Common myeloid progenitor, CD34-positive (primary cell): ENCODE results near the gene MOB3A.

ENCODE experiments used
- CTCF ChIA-PET: fragments of 350-600 bp; sonication (Branson Sonifier 250); formaldehyde crosslinking; loops from one replicate; lab custom pipeline; 2021; ENCODE audit warnings: antibody characterized with exemption; lab: Charles Lee
- POLR2A ChIA-PET: fragments of 350-600 bp; sonication (Branson Sonifier 250); formaldehyde crosslinking; loops from one replicate; lab custom pipeline; 2021; ENCODE audit warnings: antibody characterized with exemption; lab: Charles Lee
- DNase-seq, 3 donors: peaks; one replicate each; pipeline versions ENCODE4 v3.0.0 to v3.0.0-alpha.2; 2013
- H3K27ac ChIP-seq, 2 experiments: 1 replicate in 1 of 2; 2 replicates in 1 of 2; pipeline ENCODE4 v1.7.0; 2013; ENCODE audit warnings: inconsistent platforms in 2 of 2, low read length in 2 of 2, mild to moderate bottlenecking in 2 of 2, low read depth in 1 of 2, moderate library complexity in 1 of 2; ENCODE audit not compliant: severe bottlenecking in 2 of 2, insufficient read depth in 1 of 2, poor library complexity in 1 of 2
- H3K27me3 ChIP-seq, 5 experiments: replicated peaks in 2 of 5; 1 replicate in 3 of 5; 2 replicates in 2 of 5; pipeline versions ENCODE4 v1.6.1 to v1.7.0; 2013; ENCODE audit warnings: low read length in 4 of 5, mild to moderate bottlenecking in 2 of 5, moderate library complexity in 2 of 5, inconsistent platforms in 1 of 5; ENCODE audit not compliant: insufficient read depth in 5 of 5, control insufficient read depth in 4 of 5
- H3K36me3 ChIP-seq, 4 experiments: 1 replicate in 2 of 4; 2 replicates in 2 of 4; pipeline versions ENCODE4 v1.6.1 to v1.7.0; 2013; ENCODE audit warnings: low read length in 3 of 4, control low read depth in 1 of 4, mild to moderate bottlenecking in 1 of 4; ENCODE audit not compliant: control insufficient read depth in 4 of 4, insufficient read depth in 4 of 4
- H3K4me1 ChIP-seq, 4 experiments: 1 replicate in 3 of 4; 2 replicates in 1 of 4; pipeline versions ENCODE4 v1.6.1 to v1.7.1; 2013; ENCODE audit warnings: low read length in 3 of 4, mild to moderate bottlenecking in 3 of 4, control low read depth in 1 of 4, inconsistent platforms in 1 of 4, moderate library complexity in 1 of 4; ENCODE audit not compliant: control insufficient read depth in 4 of 4, insufficient read depth in 4 of 4; ENCODE audit errors: control extremely low read depth in 1 of 4
- H3K4me3 ChIP-seq, 7 experiments: 1 replicate in 4 of 7; 2 replicates in 3 of 7; pipeline versions ENCODE4 v1.5.1 to v1.7.0; 2013; ENCODE audit warnings: mild to moderate bottlenecking in 7 of 7, low read length in 6 of 7, moderate library complexity in 6 of 7, inconsistent platforms in 2 of 7, low read depth in 2 of 7, control low read depth in 1 of 7; ENCODE audit not compliant: insufficient read depth in 4 of 7, control insufficient read depth in 1 of 7; ENCODE audit errors: extremely low read depth in 1 of 7
- H3K9me3 ChIP-seq, 5 experiments: 1 replicate in 4 of 5; 2 replicates in 1 of 5; pipeline versions ENCODE4 v1.6.1 to v1.7.1; 2013; ENCODE audit warnings: low read length in 4 of 5, mild to moderate bottlenecking in 2 of 5, inconsistent platforms in 1 of 5, low read depth in 1 of 5, moderate library complexity in 1 of 5; ENCODE audit not compliant: control insufficient read depth in 4 of 5, insufficient read depth in 2 of 5; ENCODE audit errors: control extremely low read depth in 1 of 5
- WGBS: methylation state at CpG from one replicate; pipeline ENCODE4 v1.1.5; 2013; ENCODE audit not compliant: insufficient coverage; 5-methylcytosine and 5-hydroxymethylcytosine counted together

Gene MOB3A

DNA sequence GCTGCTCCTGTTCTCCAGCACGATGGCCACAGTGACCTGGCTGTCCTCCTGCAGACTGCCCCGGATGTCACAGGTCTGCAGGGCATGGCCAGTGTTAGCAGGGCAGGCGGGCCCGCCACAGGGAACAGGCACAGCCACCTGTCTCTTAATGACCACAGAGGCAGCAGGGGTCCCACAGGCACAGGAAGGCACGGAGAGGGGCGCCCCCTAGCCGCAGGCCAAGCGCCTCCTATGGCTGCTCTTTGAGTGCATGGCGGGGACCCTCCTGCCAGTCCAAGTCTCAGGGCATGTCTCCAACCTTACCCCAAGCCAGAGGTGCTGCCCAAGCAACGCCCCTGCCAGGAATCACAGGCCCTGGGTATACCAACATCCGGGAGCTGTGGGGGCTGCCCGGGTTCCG, 14.7 kb upstream of the MOB3A start:
- H3K9me3 ChIP-seq: peaks cover 0 to 5% (median 0%) of the 10 kb centered on the region in 5 experiments
- 97% methylated on average over 10 of the region's 13 CpGs for WGBS
- H3K36me3 ChIP-seq: peaks cover 14 to 96% (median 72%) of the 10 kb centered on the region in 4 experiments
- ChIA-PET CTCF (no interaction called here), POLR2A (no interaction called here)
- H3K27me3 ChIP-seq: no peaks in the 10 kb centered on the region
- no peak overlapping the region for H3K4me3 ChIP-seq
- H3K4me1 ChIP-seq: no peaks in the 10 kb centered on the region
- no peak overlapping the region for H3K27ac ChIP-seq
- no peak for DNase-seq

DNA sequence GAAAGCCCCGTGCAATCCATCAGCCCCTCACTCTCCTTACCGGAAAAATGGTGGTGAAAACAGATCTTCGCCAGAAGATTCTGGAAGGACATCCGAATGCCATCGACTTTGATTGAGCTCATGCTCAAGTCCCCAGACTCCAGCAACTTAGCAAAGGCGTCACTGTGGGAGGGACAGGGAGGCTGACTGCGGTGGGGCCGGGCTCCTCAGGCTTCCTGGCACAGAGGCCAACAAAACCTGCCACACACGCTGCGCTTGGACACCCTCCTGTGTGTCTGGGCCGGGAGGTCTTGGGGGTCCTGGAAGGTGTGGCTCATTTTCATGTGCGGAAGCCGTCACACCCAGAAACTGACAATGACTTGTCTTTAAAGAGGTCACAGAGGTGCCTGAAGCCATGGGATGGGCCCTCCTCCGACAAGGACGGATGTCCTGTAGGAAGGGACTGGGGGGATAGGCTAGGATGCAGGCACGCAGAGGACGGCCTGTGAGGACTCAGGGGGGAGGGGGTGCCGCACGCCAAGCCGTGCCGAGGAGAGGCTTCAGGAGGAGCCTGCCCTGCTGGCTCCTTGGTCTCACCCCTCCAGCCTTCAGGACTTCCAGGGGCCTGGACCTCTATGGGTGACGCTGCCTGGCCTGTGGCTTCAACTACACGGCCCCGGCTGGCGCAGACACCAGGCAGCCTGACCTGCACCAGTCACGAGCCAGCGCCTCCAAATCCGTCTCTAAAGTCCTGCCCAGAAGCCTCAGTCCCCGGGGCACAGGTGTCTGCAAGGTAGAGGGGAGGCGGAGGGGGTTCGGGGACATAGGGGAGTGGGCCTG, 13.1 kb upstream of the MOB3A start:
- Histone ChIP-seq H3K36me3 (peaks cover 15 to 96% (median 66%) of the 10 kb centered on the region in 4 experiments), H3K9me3 (peaks cover 0 to 9% (median 3%) of the 10 kb centered on the region in 5 experiments), H3K4me3 (no peak overlapping the region), H3K4me1 (no peaks in the 10 kb centered on the region), H3K27ac (no peak overlapping the region), H3K27me3 (no peaks in the 10 kb centered on the region)
- CTCF ChIA-PET: no interaction called here
- 95% methylated on average over 28 of the region's 31 CpGs for WGBS
- no peak for DNase-seq
- POLR2A ChIA-PET: no interaction called here

DNA sequence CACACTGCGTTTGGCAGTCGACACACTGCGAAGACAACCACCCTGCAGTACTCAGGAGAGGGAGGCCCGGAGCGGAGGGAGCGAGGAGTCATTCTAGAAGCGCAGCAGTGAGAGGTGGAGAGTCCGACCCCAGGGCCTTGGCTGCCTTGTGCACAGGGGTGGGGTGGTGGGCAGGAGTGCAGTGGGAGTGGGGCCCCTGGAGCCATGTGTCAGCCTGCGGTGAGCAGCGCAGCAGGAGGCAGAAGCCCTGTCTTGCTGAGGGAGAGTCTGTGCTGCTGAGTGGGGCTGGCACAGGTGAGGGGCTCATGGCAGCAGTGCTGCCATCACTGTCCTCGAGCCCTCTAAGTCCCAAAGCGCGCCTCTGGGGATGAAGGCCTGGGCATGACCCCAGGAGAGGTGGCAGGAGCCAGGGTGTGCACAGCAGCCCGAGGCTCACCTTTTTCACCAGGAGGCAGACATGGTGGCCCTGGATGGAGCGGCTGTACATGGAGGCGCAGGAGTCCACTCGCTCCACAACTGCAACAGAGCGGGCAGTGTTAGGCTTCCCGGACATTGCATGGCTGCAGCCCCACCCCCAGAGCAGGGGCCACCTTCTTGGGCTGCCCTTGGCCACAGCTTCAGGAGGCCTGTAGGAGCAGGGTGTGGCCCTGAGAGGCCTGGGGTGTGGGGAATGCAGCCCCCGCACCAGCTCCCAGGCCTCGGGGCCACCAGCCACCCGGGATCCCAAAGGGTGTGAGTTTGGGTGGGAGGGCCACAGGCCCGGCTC, 12.3 kb upstream of the MOB3A start:
- ChIA-PET CTCF (no interaction called here), POLR2A (no interaction called here)
- H3K27ac ChIP-seq: no peak overlapping the region
- WGBS: 96% methylated on average over 19 of the region's 23 CpGs
- H3K4me1 ChIP-seq: no peaks in the 10 kb centered on the region
- H3K36me3 ChIP-seq: peaks cover 15 to 92% (median 65%) of the 10 kb centered on the region in 4 experiments
- no peak for DNase-seq
- H3K9me3 ChIP-seq: peaks cover 0 to 9% (median 3%) of the 10 kb centered on the region in 5 experiments
- no peaks in the 10 kb centered on the region for H3K27me3 ChIP-seq
- H3K4me3 ChIP-seq: no peak overlapping the region

GRCh38 chr19:2103045-2103707, 7.0 kb upstream of the MOB3A start:
- no peak overlapping the region for H3K4me3 ChIP-seq
- peaks cover 13 to 74% (median 57%) of the 10 kb centered on the region in 4 experiments for H3K36me3 ChIP-seq
- H3K9me3 ChIP-seq: peaks cover 0 to 9% (median 3%) of the 10 kb centered on the region in 5 experiments
- ChIA-PET CTCF (interaction anchor here (1.2 kb wide), 1 partner anchor 19 kb away, joined by 3 read pairs; no protein-coding TSS in a partner anchor), POLR2A (no interaction called here)
- H3K4me1 ChIP-seq: no peaks in the 10 kb centered on the region
- 90% methylated on average over 17 of the region's 20 CpGs for WGBS
- no peaks in the 10 kb centered on the region for H3K27me3 ChIP-seq
- no peak for DNase-seq
- no peak overlapping the region for H3K27ac ChIP-seq

DNA sequence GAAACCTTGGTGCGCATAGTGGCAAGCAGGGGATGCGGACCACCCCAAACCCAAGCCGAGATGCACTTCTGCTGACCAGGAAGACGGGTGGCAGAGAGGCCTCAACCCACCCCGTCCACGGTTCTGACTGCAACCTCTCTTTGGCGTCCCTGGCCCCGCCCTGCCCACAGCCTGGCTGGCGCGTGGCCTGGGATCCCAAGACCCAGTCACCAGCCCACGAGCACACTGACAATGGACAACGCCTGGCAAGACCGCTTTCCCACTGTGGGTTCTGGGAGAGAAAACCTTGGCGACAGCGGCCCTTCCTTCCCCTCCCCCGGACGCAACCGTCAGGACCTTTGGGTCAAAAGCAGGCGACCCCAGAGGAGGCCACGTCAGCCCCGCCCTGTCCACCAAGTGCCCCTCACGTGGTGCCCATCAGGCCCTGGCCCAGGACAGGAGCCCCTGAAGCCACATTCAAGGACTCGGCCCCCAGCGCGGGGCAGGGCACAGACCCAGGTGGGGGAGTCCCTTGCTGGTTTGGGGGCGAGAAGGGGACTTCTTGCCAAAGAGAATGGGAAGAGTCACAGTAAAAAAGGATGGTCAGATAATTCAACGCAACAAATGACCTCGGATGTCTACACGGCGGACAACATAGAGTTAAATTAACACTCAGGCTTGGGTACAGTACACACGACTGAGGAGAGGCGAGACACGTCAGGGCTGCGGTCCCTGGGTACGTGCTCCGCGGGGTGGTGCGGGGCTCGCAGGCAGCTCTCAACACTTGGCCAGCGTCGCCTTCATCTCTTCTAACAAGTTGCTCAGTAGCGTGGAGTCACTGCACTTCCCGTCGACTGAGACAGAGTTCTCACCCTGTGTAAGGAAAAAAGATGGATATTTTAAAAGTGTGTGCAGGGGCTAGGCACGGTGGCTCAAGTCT, 5.5 kb upstream of the MOB3A start:
- CTCF ChIA-PET: no interaction called here
- H3K36me3 ChIP-seq: peaks cover 13 to 63% (median 50%) of the 10 kb centered on the region in 4 experiments
- WGBS: 96% methylated on average over 31 of the region's 45 CpGs

GRCh38 chr19:2100719-2101061, 4.6 kb upstream of the MOB3A start:
- ChIA-PET CTCF (no interaction called here), POLR2A (no interaction called here)
- Histone ChIP-seq H3K4me1 (peaks cover 0 to 10% (median 9%) of the 10 kb centered on the region in 4 experiments), H3K9me3 (peaks cover 0 to 3% (median 0%) of the 10 kb centered on the region in 5 experiments), H3K27ac (no peak overlapping the region), H3K4me3 (no peak overlapping the region), H3K27me3 (no peaks in the 10 kb centered on the region), H3K36me3 (peaks cover 6 to 54% (median 41%) of the 10 kb centered on the region in 4 experiments)
- DNase-seq: no peak
- 92% methylated on average over 11 of the region's 11 CpGs for WGBS

More for the DNA sequence above, 5.5 kb upstream of the MOB3A start:
- H3K9me3 ChIP-seq: peaks cover 0 to 9% (median 3%) of the 10 kb centered on the region in 5 experiments
- H3K4me1 ChIP-seq: peaks cover 0 to 10% (median 9%) of the 10 kb centered on the region in 4 experiments
- H3K4me3 ChIP-seq: no peak overlapping the region
- POLR2A ChIA-PET: no interaction called here
- no peak for DNase-seq
- no peak overlapping the region for H3K27ac ChIP-seq
- no peaks in the 10 kb centered on the region for H3K27me3 ChIP-seq
